GM18499 (cell line): ENCODE data around the gene C15orf39.
"Not testable (repeated sequence)": the region's sequence is repeated elsewhere in the genome, so short reads cannot be mapped to it uniquely, and the experiment has no call there.

Experiments used
- ATAC-seq: cut with Tn5 transposase; IDR thresholded peaks from one replicate; pipeline ENCODE4 v1.9.1; 2021; ENCODE audit warnings: moderate number of reproducible peaks; ENCODE audit not compliant: insufficient read depth, unreplicated experiment

The C15orf39 gene

GRCh38 chr15:75208501-75209288, 7.0 kb downstream of the C15orf39 start:
- no peak for ATAC-seq

GRCh38 chr15:75209289-75209676, 7.6 kb downstream of the C15orf39 start:
- no peak for ATAC-seq

- ATAC-seq, result no peak
Observed at GRCh38 chr15:75210811-75211230, 9.1 kb downstream of the C15orf39 start.

GRCh38 chr15:75211436-75212199, 9.9 kb downstream of the C15orf39 start:
- no peak for ATAC-seq

- no peak for ATAC-seq
Observed at GRCh38 chr15:75212200-75212858, 10.6 kb downstream of the C15orf39 start.

DNA sequence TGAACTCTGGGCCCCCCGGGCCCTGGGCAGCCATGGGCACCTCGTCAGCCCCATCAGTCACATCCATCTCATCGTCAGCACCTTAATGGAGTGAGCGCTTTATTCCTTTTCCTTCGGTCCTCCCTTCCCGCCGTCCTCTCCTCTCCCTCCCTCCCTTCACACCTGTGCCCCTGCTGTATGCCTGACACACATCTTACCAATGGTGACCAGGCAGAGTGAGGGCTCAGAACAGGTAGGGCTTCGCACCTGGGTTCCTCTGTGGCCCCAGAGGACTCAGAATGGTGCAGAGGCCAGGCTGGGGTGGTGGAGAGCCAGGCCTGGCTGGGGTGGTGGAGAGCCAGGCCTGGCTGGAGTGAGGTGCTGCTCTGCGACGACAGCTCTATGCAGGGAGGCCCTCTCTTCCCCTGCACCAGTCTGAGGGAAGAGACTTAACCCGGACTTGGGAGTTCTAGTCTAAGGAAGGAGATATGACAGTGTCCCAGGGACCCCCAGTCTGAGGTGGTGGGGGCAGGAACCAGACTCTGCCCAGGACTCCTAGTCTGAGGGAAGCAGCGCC, 11.6 kb downstream of the C15orf39 start:
- ATAC-seq, result no peak

DNA sequence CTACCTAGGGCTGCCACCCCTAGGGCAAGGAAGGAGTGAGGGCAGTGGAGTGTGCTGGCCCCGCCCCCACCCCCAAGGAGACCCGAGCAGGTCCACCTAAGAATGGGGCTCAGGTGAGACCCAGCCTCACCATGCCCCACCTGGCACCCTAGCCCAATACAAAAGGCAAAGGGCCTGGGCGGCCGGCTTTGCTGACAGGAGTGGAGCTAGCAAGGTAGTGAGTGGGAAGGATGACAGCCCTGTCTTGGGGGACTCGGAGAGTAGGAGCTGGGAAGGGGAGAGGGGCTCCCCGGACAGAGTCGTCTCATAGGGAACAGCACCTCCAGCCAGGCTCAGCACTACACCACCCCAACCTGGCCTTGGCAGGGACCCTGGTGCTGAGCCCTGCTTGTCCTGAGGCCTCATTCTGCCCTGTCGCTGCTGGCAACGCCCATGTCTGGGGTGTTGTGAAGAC, 12.1 kb downstream of the C15orf39 start:
- ATAC-seq, result no peak

- no peak for ATAC-seq
Observed at GRCh38 chr15:75214293-75215096, 12.8 kb downstream of the C15orf39 start.

GRCh38 chr15:75215107-75216004, 13.7 kb downstream of the C15orf39 start:
- no peak for ATAC-seq

DNA sequence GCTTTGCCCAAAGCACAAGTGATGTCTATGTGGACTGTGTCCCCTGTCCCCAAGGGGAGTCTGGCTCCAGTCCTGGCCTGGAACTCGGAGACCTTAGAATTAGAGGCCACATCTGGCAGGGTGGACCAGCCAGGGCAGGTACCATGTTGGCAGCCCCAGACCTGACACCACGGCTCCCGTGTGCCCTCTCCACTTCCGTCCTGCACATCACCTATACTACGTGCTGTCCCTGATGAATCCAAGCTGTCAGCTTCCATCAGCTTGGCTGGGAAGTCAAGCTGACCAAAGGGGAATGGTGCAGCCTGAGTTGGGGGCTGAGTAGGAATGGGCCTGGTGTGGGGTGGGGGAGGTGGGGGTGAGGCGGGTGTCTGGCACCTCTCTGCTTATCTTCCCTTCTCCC, 15.3 kb downstream of the C15orf39 start:
- ATAC-seq, result no peak

DNA sequence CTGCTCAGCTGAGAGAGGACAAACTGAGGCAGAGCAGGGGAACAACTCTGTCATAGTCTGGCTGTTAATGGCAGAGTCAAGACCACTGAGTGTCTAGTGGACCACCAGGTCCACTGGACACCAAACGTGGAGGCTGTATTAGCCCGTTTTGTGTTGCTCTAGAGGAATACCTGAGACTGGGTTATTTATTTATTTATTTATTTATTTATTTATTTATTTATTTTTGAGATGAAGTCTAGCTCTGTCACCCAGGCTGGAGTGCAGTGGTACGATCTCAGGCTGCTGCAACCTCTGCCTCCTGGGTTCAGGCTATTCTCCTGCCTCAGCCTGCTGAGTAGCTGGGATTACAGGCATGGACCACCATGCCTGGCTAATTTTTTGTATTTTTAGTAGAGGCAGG, 15.9 kb downstream of the C15orf39 start:
- ATAC-seq, result not testable (repeated sequence)

DNA sequence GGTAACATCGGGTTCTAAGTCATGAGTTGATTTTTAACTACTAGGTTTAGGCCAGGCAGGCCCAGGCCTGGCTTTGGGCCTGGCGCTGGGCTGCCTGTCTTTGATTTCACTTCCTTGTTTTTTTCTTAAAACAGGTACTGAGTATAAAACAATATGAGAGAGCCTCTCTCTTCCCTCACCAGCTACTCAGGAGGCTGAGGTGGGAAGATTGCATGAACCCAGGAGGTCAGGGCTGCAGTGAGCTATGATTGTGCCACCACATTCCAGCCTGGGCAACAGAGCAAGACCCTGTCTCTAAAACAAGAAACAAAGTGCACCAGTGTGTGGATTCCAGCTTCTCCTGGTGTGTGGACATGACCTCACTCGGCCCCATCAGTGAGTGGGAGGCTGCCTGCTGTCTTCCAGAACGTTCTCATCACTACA, 17.8 kb downstream of the C15orf39 start:
- ATAC-seq, result not testable (repeated sequence)

GRCh38 chr15:75223688-75224087, 22.0 kb downstream of the C15orf39 start:
- no peak for ATAC-seq

DNA sequence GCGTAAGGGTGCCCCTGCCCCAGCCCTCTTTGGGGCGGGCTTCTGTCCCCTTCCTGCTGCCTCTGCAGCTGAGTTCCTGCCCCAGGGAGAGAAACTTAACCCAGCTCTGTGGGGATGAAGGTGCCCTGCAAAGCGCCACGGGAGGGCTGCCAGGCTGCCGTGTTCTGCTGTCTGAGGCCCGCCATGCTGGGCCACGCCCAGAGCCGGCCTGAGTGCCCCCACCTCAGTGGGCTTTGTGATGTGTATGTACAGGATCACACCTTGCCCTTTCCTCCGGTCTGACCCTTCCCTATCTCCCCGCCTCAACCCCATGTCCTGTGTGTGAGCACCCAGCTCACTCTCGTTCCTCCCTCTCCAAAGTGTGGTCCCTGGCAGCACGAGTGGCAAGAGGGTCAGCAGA, 22.6 kb downstream of the C15orf39 start:
- no peak for ATAC-seq

DNA sequence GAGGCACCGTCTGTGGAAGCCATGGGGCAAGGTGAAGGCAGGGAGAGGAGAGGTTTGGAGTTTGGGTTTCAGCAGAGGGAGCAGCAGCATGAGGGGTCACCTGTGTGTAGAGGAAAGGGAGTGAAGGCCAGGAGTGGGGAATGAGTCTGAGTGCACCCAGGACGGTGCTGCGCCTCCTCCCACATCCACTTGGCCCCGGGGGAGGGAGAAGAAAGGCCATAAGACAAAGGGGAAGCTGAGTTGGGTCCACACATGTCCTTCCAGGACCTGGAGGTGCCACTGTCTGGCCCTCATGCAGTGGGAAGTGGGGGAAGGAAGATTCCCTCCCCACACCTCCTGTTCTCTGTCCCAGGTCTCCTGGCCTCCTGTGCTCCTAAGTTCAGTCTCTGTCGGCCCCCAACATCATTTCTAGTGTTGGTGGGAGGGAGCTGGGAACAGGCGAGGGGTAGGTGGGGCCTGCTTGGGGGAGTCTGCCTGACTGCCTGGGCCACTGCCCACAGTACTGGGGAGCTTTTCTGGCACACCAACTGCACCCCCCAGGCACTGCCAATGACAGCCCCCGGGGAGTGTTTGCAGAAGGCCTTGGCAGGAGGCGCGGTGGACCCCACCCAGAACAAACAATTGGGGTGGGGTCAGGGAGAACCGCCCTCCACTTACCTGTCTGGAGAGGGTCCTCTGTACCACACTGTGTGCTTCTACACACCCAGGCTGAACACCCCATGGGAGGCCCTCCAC, 23.6 kb downstream of the C15orf39 start:
- ATAC-seq, result not testable (repeated sequence)

DNA sequence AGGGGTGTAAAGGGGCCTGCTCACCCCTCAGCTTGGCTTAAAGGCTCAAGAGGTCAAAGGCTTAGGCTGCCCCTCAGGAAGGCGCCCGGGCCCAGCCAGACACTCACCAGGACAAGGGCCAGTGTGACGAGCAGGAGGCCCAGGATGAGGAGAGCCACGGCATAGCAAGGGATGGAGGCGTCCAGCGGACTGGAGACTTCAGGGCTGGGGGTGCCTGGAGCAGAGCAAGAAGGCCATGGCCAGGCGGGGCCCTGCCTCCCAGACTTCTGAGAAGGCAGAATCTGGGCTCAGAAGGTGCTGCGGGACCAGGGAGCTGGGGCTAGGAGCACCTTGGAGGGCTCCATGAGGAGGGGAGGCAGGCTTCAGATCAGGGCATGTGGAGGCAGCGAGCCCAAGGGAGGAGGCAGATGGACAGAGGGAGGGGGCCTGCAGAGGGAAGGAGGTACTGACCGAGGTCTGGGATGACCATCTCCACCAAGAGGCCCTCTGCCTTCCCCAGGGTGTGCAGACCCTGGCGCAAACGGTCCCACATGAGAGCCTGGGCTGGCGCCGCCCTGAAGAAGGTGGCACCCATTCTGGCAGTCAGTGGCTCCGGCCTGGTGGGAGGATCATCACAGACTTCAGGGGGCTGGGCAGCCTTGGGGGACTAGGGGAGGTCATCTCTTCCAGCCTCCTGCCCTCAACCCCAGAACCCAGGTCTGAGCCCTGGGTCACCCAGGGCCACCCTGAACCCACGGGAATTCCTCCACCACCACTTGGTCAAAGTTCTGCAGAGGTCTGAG, 24.5 kb downstream of the C15orf39 start:
- ATAC-seq, result no peak

GRCh38 chr15:75227112-75227511, 25.4 kb downstream of the C15orf39 start:
- ATAC-seq, result not testable (repeated sequence)
